ENCODE results near the gene RRP15.
A peak's percentile ranks its signal among the peaks of the same experiment; 100 is the strongest.

RRP15 gene, protein sequence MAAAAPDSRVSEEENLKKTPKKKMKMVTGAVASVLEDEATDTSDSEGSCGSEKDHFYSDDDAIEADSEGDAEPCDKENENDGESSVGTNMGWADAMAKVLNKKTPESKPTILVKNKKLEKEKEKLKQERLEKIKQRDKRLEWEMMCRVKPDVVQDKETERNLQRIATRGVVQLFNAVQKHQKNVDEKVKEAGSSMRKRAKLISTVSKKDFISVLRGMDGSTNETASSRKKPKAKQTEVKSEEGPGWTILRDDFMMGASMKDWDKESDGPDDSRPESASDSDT

DNA sequence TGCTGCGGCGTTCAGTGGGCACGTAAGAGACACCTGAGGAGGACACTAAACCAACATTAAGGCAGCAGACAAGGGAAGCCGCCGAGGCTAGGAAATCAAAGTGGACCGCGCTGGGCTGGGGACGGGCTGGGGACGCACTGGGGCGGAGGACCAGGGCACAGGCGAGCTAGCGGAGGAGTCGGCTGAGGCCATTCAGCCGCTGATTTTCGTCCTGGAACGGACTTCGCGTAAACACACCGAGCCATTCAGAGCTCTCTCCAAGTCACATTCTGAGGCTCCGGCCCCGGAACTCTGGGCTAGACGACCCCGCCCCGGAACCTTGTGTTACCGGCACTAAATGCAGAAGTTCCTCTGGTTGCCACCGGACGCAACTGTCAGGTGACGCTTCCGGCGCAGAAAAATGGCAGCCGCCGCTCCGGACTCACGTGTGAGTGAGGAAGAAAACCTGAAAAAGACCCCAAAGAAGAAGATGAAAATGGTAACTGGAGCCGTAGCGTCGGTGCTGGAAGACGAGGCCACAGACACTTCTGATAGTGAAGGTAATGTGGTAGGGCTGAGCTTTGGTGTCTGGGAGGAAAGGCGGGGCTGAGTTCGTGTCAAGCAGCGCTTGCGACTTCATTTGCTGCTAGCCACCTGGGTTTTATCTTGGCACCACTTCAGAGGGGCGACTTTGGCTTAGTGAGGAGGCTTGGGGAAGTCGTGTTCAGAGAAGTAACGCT, at the start of gene RRP15:
TSS of gene RRP15 (plus strand) at position 377 of the 719 bp plus-strand sequence. CDS start at position 401, 24 bp downstream.
- peak; percentile 92 for DNase-seq

GRCh38 chr1:218242171-218242570, 42.9 kb upstream of the RRP15 start:
- no peak for DNase-seq

DNA sequence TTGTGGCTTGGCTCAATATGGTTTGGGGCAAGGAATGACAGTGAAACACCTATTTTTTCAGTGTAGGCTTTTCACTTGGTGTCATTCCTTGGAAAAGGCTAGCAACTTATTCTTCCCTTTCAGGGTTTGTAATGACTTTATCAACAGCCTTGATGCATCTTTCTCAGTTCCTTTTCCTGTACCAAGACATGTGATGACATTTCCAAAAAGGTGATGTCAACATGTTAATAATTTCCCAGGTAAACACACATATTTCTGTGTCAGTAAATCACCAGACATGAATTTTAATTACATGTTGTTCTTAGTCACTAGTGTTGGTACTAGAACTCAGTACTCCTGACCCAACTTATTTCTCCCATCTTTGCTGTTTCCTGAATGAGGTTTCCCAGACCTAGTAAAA, 37.8 kb upstream of the RRP15 start:
- no peak for DNase-seq

DNA sequence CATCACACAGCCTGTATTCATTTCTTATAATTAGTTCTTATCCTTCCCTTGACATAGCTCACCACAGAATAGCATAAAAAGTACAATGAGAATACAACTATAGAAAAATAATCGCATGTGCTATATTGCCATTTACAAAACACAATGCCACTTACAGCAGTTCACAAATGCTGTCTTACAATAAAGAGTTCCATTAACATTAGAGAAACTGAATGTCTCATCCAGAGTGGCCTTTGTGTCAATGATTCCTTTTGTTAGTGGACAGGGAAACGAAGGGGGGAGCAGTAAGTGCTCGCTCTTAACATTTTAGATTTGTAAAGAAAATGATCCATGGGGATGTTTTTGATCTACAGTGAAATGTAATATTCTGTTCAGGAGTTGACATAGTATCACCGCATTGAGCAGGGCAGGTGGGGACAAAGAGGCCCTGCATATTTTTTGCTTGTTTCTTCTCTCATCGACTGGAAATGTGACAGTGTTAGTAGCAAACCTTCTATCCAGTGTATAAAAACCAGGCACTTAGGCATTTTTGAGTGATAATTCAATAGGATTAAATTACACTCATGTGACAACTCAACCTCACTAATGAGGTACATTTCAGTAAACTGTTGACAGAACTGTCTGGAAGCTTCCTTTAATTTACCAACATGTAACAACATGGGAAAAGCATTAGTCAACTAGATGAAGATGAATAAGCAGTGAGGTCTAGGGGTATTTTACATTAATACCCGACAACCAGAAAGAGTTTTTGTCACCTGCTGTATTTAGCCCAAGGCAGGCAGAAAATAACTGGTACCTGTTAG, 35.6 kb upstream of the RRP15 start:
- no peak for DNase-seq

- DNase-seq, result no peak
Measured at GRCh38 chr1:218250492-218250891, 34.6 kb upstream of the RRP15 start.

GRCh38 chr1:218254296-218254946, 30.7 kb upstream of the RRP15 start:
- DNase-seq, result no peak

GRCh38 chr1:218255090-218255489, 30.0 kb upstream of the RRP15 start:
- no peak for DNase-seq

- no peak for DNase-seq
Measured at GRCh38 chr1:218257371-218257770, 27.7 kb upstream of the RRP15 start.

- DNase-seq, result no peak
Measured at GRCh38 chr1:218257971-218258370, 27.1 kb upstream of the RRP15 start.

DNA sequence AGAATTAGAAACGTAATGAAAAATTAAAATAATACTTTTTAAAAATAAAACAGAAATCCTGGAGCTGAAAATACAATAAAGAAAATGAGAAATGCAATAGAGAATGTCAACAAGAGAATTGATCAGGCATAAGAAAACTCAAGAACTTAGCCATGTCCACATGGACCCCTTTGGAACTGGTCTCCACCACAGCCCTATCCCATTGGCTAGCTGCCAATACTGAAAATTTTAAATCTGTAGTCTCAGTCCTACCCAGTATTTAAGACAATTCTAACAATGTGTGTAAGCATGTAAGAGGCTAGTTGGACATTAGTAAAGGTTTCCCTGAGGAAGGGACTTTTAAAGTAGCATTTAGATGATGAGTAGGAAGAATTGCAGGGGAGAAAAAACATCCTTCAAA, 25.8 kb upstream of the RRP15 start:
- DNase-seq, result no peak

DNA sequence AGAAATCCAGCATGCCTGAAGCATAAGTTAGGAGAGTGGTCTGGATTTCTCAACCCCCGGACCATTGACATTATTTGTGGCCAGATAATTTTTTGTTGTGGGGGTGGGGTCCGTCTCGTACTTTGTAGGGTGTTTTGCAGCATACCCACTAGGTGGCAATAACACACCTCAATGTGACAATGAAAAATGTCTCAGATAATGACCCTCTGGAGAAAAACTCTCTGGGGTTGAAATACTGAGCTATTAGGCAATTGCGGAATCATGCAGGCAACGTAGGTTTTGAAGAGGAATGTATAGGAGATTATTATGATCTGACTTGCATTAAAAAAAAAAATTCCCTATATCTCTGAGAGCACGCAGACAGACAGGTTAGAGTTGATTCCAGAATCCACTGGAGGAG, 25.3 kb upstream of the RRP15 start:
- DNase-seq, result no peak

- DNase-seq, result no peak
Measured at GRCh38 chr1:218262259-218262658, 22.8 kb upstream of the RRP15 start.

DNA sequence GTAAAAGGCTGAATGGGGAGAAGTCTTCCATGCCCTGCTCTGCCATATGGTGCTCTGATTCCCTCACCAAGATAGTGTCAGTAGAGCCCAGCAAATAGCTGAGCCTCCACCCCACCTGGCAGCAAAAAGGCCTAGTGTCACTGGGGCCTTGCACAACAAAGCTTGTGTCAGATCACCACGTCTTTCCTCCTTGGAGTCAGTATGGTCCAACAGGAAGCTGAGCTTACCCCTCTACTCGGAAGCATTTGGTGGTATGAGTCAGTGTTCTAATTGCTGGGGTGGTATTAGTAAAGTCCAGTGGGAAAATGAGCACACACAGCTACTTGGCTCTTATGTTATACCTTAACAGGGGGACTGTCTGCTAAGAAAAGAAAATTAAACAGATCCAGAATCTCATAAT, 18.7 kb upstream of the RRP15 start:
- DNase-seq, result no peak

- DNase-seq, result no peak
Measured at GRCh38 chr1:218272366-218272765, 12.7 kb upstream of the RRP15 start.

- DNase-seq, result no peak
Measured at GRCh38 chr1:218273762-218274479, 11.2 kb upstream of the RRP15 start.

DNA sequence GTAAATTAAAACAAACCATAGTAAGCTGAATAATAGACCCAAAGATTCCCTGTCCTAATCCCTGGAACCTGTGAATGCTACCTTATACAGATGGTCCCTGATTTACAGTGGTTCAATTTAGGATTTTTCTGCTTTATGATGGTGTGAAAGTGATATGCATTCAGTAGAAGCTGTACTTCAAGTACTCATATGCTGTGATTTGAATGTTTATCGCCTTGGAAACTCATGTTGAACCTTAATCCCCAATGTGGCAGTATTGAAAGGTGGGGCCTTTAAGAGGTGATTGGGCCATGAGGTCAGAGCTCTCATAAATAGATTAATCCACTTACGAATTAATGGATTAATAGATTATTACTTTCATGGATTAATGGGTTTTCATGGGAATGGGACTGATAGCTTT, 10.6 kb upstream of the RRP15 start:
- DNase-seq, result no peak

- DNase-seq, result no peak
Measured at GRCh38 chr1:218275823-218276222, 9.3 kb upstream of the RRP15 start.

DNA sequence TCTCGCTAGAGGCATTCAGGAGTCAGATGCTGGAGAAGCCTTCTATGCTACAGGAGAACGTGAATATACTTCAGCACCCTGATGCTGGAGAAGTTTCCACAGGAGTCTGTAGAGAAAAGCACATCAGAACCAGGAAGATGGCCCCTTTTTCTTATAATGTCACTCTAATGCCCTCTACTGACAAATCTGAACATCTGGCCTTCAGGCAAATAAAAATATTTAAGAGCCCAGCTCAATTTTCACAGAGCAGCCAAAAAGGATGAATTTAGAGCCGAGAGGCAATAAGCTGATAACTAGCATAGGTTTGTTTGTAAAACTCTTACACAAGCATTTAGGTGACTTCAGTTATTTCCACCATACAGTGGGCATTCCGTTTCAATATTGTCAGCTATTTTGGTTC, 3.8 kb upstream of the RRP15 start:
- no peak for DNase-seq

GRCh38 chr1:218284377-218284916, 646 bp upstream of the RRP15 start:
- no peak for DNase-seq

DNA sequence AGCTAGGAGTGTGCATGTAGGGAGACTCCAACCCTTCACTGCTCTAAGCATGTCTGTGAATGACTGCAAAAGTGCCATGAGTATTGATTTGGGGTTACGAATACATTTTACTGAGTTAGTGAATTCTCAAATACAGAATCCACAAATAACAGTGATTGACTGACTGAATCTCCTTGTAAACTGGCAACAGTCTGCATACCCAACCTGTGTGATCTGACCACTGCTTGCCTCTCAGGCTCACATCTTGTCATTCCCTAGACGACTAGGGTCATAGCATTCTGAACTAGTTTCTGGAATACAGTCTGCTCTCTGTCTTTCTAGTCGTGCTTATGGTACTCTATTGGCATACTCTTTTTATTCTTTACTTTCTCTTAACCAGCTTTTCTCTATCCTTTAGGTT, 7.4 kb downstream of the RRP15 start:
- DNase-seq, result no peak

GRCh38 chr1:218294546-218294945, 9.5 kb downstream of the RRP15 start:
- peak; percentile 33 for DNase-seq

DNA sequence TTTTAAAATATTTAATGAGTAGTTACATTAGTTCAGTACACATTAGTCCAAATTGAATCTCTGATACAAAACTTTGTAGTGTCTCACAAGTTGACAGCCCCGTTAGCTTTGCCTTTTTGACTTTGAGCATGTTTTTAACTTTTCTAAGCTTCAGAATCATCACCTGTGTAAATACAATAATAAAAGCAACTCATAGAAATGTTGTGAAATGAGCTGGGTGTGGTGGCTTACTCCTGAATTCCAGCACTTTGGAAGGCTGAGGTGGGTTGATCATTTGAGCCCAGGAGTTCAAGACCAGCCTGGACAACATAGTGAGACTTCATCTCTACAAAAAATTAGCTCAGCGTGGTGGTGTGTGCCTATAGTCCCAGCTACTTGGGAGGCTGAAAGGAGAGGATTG, 11.1 kb downstream of the RRP15 start:
- DNase-seq, result no peak
